ENCODE data around the gene WSB1. TPM values are rescaled to one million over a fixed set of nuclear protein-coding genes. Genes with fewer than 3 reads are reported as not detected.

The WSB1 gene
- polyA plus RNA-seq, 4 donors = 158 to 513 (median 260) TPM

- peak; percentile 56 to 79 (median 73) for DNase-seq (ENCODE audit: low read depth in 4 of 4, low spot score in 2 of 4)
Observed at GRCh38 chr17:27353461-27354050, 59.6 kb downstream of the WSB1 start.

GRCh38 chr17:27354051-27354490 lies 60.2 kb downstream of the WSB1 start:
- DNase-seq (ENCODE audit: low read depth in 4 of 4, low spot score in 2 of 4) = no peak

GRCh38 chr17:27354491-27355081 lies 60.7 kb downstream of the WSB1 start:
- no peak for DNase-seq (ENCODE audit: low read depth in 4 of 4, low spot score in 2 of 4)

GRCh38 chr17:27355419-27355818 lies 61.5 kb downstream of the WSB1 start:
- DNase-seq (ENCODE audit: low read depth in 4 of 4, low spot score in 2 of 4) = no peak

GRCh38 chr17:27356091-27356705 lies 62.3 kb downstream of the WSB1 start:
- DNase-seq (ENCODE audit: low read depth in 4 of 4, low spot score in 2 of 4) = no peak

GRCh38 chr17:27357236-27357635 lies 63.3 kb downstream of the WSB1 start:
- no peak for DNase-seq (ENCODE audit: low read depth in 4 of 4, low spot score in 2 of 4)

- DNase-seq (ENCODE audit: low read depth in 4 of 4, low spot score in 2 of 4) = no peak
Observed at GRCh38 chr17:27360507-27360906, 66.6 kb downstream of the WSB1 start.

- no peak for DNase-seq (ENCODE audit: low read depth in 4 of 4, low spot score in 2 of 4)
Observed at GRCh38 chr17:27361695-27362094, 67.8 kb downstream of the WSB1 start.

- no peak for DNase-seq (ENCODE audit: low read depth in 4 of 4, low spot score in 2 of 4)
Observed at GRCh38 chr17:27362503-27362902, 68.6 kb downstream of the WSB1 start.

- no peak for DNase-seq (ENCODE audit: low read depth in 4 of 4, low spot score in 2 of 4)
Observed at GRCh38 chr17:27362909-27363308, 69.0 kb downstream of the WSB1 start.

GRCh38 chr17:27363326-27363725 lies 69.4 kb downstream of the WSB1 start:
- DNase-seq (ENCODE audit: low read depth in 4 of 4, low spot score in 2 of 4) = no peak

Other genes starting within 250 kb of the WSB1 start
- 10 to 100 TPM; 34.9 to 88.9 (median 57.6) TPM for gene KSR1, start 162.3 kb downstream of the WSB1 start, polyA plus RNA-seq (ENCODE audit: insufficient read length in 4 of 4)

Data from left renal cortex interstitium (tissue), 4 donors.